NCI-H2107 (cell line): Measurements from ENCODE around the gene LRRTM2.

Experiments
- DNase-seq: peaks from one replicate; lab custom pipeline; 2025; lab: John Stamatoyannopoulos, UW

Gene LRRTM2

GRCh38 chr5:138883211-138883610 is 8.1 kb upstream of the LRRTM2 start:
- DNase-seq: no peak

GRCh38 chr5:138878437-138879235 is 3.5 kb upstream of the LRRTM2 start:
- no peak for DNase-seq

GRCh38 chr5:138876811-138877210 is 1.7 kb upstream of the LRRTM2 start:
- no peak for DNase-seq

- DNase-seq: no peak
Measured at GRCh38 chr5:138875946-138876345, 811 bp upstream of the LRRTM2 start.

GRCh38 chr5:138875552-138875875 is 379 bp upstream of the LRRTM2 start:
- no peak for DNase-seq

GRCh38 chr5:138874241-138874640 is 894 bp downstream of the LRRTM2 start:
- no peak for DNase-seq

GRCh38 chr5:138873466-138874221 is 1.5 kb downstream of the LRRTM2 start:
- DNase-seq: no peak

GRCh38 chr5:138872841-138873465 is 2.2 kb downstream of the LRRTM2 start:
- DNase-seq: no peak

GRCh38 chr5:138870611-138871010 is 4.5 kb downstream of the LRRTM2 start:
- DNase-seq: no peak

- no peak for DNase-seq
Measured at GRCh38 chr5:138869763-138870500, 5.2 kb downstream of the LRRTM2 start.

- no peak for DNase-seq
Measured at GRCh38 chr5:138869038-138869437, 6.1 kb downstream of the LRRTM2 start.

- no peak for DNase-seq
Measured at GRCh38 chr5:138867011-138867410, 8.1 kb downstream of the LRRTM2 start.

GRCh38 chr5:138853132-138853531 is 22.0 kb downstream of the LRRTM2 start:
- DNase-seq: no peak

GRCh38 chr5:138850865-138851435 is 24.2 kb downstream of the LRRTM2 start:
- no peak for DNase-seq

GRCh38 chr5:138849882-138850281 is 25.3 kb downstream of the LRRTM2 start:
- DNase-seq: no peak

GRCh38 chr5:138849439-138849838 is 25.7 kb downstream of the LRRTM2 start:
- DNase-seq: no peak

- DNase-seq: no peak
Measured at GRCh38 chr5:138844812-138845513, 30.2 kb downstream of the LRRTM2 start.

GRCh38 chr5:138844125-138844461 is 31.0 kb downstream of the LRRTM2 start:
- no peak for DNase-seq

- no peak for DNase-seq
Measured at GRCh38 chr5:138843316-138844124, 31.6 kb downstream of the LRRTM2 start.

GRCh38 chr5:138841531-138841930 is 33.6 kb downstream of the LRRTM2 start:
- no peak for DNase-seq

GRCh38 chr5:138840103-138840502 is 35.0 kb downstream of the LRRTM2 start:
- DNase-seq: no peak
